ENCODE measurements around the gene ANP32B.

ANP32B gene

DNA sequence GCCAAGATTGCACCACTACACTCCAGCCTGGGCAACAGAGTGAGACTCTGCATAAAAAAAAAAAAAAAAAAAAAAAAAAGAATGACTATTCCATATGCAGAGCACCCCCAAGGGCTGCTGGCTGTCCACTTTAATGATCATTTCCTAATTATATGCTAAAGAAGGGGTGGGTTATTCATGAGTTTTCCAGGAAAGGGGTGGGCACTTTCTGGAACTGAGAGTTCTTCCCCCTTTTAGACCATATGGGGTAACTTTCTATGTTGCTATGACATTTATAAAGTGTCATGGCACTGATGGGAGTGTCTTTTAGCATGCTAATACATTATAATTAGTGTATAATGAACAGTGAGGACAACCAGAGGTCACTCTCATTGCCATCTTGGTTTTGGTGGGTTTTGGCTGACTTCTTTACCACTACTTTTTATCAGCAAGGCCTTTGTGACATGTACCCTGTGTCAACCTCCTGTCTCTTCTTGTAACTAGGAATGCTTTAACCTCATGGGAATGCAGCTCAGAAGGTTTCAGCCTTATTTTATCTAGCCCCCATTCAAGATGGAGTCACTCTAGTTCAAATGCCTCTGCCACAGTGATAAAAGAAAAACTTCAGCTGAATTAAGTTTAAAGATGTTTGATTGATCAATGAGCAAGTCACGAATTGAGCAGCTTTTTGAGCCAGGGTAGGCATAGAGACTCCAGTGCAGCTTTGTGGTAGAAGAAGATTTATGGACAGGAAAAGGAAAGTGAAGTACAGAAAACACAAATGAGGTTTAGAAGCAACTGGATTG, 66.3 kb downstream of the ANP32B start:
- H3K9me3 Mint-ChIP-seq = no peaks in the 10 kb centered on the region
- H3K27me3 Mint-ChIP-seq = no peaks in the 10 kb centered on the region
- H3K4me1 Mint-ChIP-seq = peaks cover 34% of the 10 kb centered on the region
- no peak overlapping the region for H3K4me3 Mint-ChIP-seq
- peaks cover 6% of the 10 kb centered on the region for H3K36me3 Mint-ChIP-seq
- H3K27ac Mint-ChIP-seq = peak overlapping the region; percentile 27

DNA sequence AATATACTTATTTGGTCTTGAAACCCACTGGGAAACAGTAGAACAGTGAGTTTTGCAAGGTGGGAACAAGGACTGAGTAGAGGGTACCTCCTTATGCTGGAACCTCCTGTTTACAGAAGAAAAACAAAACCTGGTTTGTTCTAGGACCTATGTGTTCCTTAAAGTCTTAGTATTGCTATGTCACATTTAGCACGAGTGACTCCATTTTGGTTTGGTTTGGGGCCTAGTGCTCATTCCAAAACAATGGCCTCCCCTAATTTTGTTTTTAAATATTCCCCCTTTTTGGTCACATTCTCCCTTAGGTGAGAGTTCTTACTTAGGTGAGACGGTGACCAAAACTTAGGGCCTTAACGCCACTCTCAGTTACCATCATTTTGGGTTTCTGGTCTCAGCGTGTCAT, 67.2 kb downstream of the ANP32B start:
- Mint-ChIP-seq H3K4me1 (peaks cover 30% of the 10 kb centered on the region), H3K36me3 (peaks cover 4% of the 10 kb centered on the region)

DNA sequence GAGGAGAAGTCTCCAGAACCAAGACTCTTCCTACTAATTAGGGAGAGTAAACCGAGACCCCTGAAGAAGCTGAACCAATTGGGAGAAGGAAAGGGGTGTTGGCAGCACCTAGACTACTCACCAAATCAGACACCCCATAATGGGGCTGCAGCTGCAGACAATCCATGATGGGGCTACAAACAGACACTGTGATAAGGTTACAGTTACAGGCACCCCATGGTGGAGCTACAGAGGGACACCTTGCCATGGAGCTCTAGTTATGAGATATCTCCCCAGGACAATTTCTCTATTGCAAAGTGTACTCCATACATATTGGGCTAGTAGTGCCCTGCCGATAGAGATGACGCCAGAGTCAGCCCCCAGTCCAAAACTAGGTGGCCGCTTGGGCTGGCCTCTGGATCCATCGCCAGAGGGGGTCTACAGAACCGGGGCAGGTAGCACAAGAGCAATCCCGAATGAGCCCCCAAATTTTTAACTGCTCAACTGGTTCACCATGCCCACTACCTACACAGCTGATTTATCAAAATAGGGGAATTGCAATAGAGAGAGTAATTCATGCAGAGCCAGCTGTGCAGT, 71.3 kb downstream of the ANP32B start:
- no peak overlapping the region for H3K4me3 Mint-ChIP-seq
- H3K27ac Mint-ChIP-seq = no peak overlapping the region
- H3K4me1 Mint-ChIP-seq = peaks cover 32% of the 10 kb centered on the region
- no peaks in the 10 kb centered on the region for H3K9me3 Mint-ChIP-seq
- H3K36me3 Mint-ChIP-seq = peaks cover 3% of the 10 kb centered on the region
- H3K27me3 Mint-ChIP-seq = no peaks in the 10 kb centered on the region

More for the DNA sequence above, 67.2 kb downstream of the ANP32B start:
- H3K4me3 Mint-ChIP-seq = no peak overlapping the region
- H3K9me3 Mint-ChIP-seq = no peaks in the 10 kb centered on the region
- no peaks in the 10 kb centered on the region for H3K27me3 Mint-ChIP-seq
- no peak overlapping the region for H3K27ac Mint-ChIP-seq

DNA sequence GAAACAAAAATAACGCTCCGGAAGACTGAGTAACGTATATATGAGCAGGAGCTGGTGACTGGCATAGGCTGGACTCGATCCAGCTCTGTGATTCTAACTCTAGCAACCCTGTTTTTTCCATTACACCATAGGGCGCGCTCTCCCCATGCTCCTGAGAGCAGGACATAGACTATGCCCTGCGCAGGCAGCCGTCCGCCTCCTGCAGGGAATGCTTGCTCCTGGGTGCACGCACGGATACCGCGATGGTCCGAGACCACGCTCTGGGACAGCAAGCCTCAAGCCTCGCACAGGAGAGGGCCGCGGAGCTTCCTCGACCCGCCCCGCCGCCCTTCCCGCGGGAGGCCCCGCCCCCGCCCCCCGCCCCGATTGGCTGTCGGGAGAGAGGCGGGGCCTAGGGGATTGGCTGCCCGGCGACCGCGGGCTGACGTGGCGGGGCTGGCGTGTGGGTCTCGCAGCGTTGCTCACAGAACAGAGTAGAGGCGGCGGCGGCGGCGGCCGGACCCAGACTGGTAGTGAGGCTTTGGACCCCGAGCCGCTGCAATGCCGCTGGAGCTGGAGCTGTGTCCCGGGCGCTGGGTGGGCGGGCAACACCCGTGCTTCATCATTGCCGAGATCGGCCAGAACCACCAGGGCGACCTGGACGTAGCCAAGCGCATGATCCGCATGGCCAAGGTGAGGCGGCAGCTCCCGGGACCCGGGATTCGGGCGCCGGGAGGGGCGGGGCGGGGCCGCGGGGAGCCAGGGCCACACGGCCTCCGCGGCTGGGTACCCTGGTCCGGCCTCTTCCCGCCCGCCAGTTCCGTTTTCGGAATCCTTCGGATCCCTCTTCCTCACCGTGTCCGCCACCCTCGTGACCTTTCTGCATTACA, 73.4 kb downstream of the ANP32B start, which contains the start of gene NANS:
Gene NANS, plus strand, starts transcription at position 464 of the 869 bp plus-strand sequence. Its CDS starts 77 bp downstream, at position 541.
- Mint-ChIP-seq H3K4me3 (peak within 1 kb of the TSS; percentile 100), H3K9me3 (no peaks in the 10 kb centered on the region), H3K36me3 (peaks cover 5% of the 10 kb centered on the region), H3K27ac (peak within 1 kb of the TSS; percentile 100), H3K4me1 (peaks cover 25% of the 10 kb centered on the region), H3K27me3 (no peaks in the 10 kb centered on the region)

DNA sequence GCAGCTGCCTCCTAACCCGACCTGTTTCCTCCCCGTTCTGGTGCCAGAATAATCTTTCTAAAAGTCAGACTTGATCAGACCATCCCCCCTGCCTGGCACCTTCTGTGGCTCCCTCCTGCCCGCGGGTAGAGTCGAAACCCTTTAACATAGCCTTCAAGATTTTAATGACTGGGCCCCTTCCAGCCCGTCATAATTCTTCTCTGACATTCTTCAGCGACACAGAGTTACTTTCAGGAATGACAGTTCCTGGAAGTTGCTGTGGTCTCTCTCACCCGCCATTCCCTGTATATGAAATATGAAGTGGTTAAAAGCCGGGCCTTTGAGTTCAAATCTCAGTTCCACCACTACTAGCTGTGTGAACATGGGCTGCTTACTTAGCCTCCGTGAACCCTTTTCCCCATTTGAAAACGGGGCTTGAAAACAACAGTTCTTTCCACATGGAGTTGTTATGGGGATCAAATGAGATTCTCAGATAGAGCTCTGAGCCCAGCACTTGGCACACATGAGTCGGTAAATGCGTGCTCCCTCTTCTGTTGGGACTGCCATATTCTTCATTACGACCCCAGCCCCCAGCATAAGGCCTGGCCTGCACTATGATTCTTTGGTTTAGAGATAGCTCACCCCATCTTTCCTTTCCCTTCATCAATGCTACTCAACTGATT, 74.1 kb downstream of the ANP32B start:
- peaks cover 26% of the 10 kb centered on the region for H3K4me1 Mint-ChIP-seq
- no peaks in the 10 kb centered on the region for H3K9me3 Mint-ChIP-seq
- H3K27ac Mint-ChIP-seq = peak overlapping the region; percentile 100

DNA sequence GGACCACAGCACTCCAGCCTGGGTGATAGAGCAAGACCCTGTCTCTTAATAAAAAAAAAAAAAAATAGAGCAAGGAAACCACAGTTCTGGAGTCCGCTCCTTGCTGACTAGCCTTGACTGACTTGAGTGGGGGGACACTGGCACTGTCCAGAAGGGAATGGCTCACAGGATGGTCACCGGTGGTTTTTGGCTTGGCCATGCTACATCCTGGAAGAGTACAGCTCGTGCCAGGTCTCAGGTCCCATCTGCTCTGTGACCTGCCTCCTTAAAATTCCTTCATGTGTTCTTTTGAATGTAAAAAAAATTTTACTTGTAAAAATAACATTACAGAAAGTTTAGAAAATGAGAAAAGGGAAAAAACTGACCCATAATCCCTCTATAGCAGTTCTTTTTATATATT, 79.0 kb downstream of the ANP32B start:
- Mint-ChIP-seq H3K4me3 (no peak overlapping the region), H3K27ac (no peak overlapping the region), H3K9me3 (no peaks in the 10 kb centered on the region), H3K27me3 (no peaks in the 10 kb centered on the region), H3K4me1 (peaks cover 26% of the 10 kb centered on the region), H3K36me3 (peaks cover 12% of the 10 kb centered on the region)

More for the DNA sequence above, 74.1 kb downstream of the ANP32B start:
- H3K27me3 Mint-ChIP-seq = no peaks in the 10 kb centered on the region
- H3K36me3 Mint-ChIP-seq = peaks cover 6% of the 10 kb centered on the region
- H3K4me3 Mint-ChIP-seq = peak overlapping the region; percentile 100

DNA sequence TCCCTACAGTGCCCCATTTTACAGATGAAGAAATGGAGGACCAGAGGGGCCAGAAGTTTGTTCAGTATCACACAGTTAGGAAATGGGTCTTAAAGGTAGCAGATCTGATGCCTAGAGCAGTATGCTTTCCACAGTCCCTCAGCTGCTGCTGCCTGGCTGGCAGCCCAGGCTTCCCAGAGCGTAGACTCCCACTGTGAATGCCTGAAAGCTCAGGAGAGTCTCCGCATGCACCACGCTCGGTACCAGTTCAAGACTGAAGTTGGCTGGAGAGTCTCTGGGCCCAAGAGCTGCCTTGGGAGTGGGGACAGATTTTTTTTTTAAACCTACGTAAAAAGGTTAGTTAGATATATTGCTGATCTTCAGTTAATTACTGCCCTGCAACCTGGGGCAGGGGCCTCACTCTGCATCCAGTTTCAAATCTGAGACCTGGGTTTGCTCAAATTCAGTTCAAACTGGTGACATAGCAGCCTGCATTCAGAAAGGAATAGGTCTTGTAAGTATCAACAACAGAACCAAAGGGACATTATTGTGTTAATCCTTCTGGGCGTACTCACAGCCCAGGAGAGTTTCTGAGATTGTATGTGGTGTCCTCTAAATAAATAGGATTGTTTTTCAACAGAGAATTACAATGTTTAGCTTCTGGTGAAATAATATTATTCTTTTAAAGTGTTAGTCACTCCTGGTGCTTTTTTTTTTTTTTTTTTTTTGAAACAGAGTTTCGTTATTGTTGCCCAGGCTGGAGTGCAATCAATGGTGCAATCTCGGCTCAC, 81.7 kb downstream of the ANP32B start:
- H3K9me3 Mint-ChIP-seq = no peaks in the 10 kb centered on the region
- peaks cover 11% of the 10 kb centered on the region for H3K36me3 Mint-ChIP-seq
- H3K4me3 Mint-ChIP-seq = no peak overlapping the region

More for the DNA sequence above, 81.7 kb downstream of the ANP32B start:
- Mint-ChIP-seq H3K27me3 (no peaks in the 10 kb centered on the region), H3K27ac (no peak overlapping the region), H3K4me1 (peaks cover 11% of the 10 kb centered on the region)

Measured in activated naive CD4-positive, alpha-beta T cell treated with anti-CD3 and anti-CD28 coated beads, Interleukin-2, amount 50 U/mL, for 24 hours (primary cell).